ENCODE measurements around the gene VRTN.
"Not testable (repeated sequence)": the region's sequence is repeated elsewhere in the genome, so short reads cannot be mapped to it uniquely, and the experiment has no call there.

DNA sequence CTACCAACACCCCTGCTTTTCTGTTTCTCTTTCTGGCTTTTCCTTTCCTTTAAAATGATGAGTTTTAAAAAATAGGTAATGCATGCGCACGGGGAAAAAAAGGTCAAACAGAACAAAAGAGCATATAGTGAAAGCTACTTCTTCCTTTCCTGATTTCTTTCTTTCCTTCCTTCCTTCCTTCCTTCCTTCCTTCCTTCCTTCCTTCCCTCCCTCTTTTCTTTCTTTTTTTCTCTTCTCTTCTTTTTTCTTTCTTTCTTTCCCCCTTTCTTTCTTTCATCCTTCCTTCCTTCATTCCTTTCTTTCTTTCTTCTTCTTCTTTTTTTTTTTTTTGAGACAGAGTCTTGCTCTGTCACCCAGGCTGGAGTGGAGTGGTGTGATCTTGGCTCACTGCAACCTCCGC is 42.2 kb downstream of the VRTN start:
- TF ChIP-seq, protein P1, sequence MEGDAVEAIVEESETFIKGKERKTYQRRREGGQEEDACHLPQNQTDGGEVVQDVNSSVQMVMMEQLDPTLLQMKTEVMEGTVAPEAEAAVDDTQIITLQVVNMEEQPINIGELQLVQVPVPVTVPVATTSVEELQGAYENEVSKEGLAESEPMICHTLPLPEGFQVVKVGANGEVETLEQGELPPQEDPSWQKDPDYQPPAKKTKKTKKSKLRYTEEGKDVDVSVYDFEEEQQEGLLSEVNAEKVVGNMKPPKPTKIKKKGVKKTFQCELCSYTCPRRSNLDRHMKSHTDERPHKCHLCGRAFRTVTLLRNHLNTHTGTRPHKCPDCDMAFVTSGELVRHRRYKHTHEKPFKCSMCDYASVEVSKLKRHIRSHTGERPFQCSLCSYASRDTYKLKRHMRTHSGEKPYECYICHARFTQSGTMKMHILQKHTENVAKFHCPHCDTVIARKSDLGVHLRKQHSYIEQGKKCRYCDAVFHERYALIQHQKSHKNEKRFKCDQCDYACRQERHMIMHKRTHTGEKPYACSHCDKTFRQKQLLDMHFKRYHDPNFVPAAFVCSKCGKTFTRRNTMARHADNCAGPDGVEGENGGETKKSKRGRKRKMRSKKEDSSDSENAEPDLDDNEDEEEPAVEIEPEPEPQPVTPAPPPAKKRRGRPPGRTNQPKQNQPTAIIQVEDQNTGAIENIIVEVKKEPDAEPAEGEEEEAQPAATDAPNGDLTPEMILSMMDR (IDR thresholded peaks at IDR 0.05) = not testable (repeated sequence)
- not testable (repeated sequence) for TF ChIP-seq POLR2A (IDR thresholded peaks at IDR 0.05)
